ENCODE measurements around the gene PLEKHM1. TPM values are rescaled to one million over a fixed set of nuclear protein-coding genes. Genes with fewer than 3 reads are reported as not detected.

PLEKHM1 gene
- total RNA-seq, 4 donors from 2014 or later = 43.6 to 111 (median 47.6) TPM

DNA sequence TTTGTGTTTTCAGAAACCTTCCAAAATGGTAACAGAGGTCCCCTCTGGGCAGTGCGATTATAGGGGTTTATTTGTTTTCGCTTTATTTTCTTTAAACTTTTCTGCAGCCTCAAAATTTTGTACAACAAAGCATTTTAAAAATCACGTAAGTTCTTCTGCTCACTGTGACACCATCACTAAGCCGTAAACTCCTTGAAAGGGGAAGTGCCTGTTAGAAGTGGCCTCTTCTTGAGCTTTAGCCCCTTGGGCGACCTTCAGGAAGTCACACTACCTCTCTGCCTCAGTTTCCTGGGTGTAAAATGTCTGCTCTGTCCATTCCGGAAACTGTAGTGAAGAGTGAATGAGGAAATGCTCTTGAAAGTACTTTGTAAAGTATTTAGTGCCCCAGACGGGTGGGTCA is 84.4 kb downstream of the PLEKHM1 start:
- Histone ChIP-seq H3K4me3 (peak overlapping the region in 3 of 4 donors; percentile 5 to 22 (median 6)), H3K4me1 (peaks cover 38 to 65% (median 58%) of the 10 kb centered on the region in 4 donors), H3K9me3 (no peaks in the 10 kb centered on the region), H3K27ac (peak overlapping the region; percentile 83 to 89 (median 88)), H3K36me3 (peaks cover 0 to 23% (median 0%) of the 10 kb centered on the region in 4 donors), H3K27me3 (no peaks in the 10 kb centered on the region)
- no peak for DNase-seq
- TF ChIP-seq POLR2AphosphoS5 (IDR thresholded peaks at IDR 0.05) = no peak
- TF ChIP-seq POLR2A (IDR thresholded peaks at IDR 0.05) = no peak
- TF ChIP-seq, protein P1, sequence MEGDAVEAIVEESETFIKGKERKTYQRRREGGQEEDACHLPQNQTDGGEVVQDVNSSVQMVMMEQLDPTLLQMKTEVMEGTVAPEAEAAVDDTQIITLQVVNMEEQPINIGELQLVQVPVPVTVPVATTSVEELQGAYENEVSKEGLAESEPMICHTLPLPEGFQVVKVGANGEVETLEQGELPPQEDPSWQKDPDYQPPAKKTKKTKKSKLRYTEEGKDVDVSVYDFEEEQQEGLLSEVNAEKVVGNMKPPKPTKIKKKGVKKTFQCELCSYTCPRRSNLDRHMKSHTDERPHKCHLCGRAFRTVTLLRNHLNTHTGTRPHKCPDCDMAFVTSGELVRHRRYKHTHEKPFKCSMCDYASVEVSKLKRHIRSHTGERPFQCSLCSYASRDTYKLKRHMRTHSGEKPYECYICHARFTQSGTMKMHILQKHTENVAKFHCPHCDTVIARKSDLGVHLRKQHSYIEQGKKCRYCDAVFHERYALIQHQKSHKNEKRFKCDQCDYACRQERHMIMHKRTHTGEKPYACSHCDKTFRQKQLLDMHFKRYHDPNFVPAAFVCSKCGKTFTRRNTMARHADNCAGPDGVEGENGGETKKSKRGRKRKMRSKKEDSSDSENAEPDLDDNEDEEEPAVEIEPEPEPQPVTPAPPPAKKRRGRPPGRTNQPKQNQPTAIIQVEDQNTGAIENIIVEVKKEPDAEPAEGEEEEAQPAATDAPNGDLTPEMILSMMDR (IDR thresholded peaks at IDR 0.05) = no peak
- TF ChIP-seq EP300 (IDR thresholded peaks at IDR 0.05; ENCODE audit: low read depth) = no peak
- intact Hi-C loops (cut with DNase I; ENCODE audit: low total_unique reads) = no loop called here
- in situ Hi-C loops (cut with MboI; ENCODE audit: low pct_ligation_motif_present in 1 of 4, low pct_unique_long_range_greater_than_20kb in 1 of 4, low sequenced_read_pairs in 3 of 4) = no loop called here
- WGBS, 2 donors (ENCODE audit: low coverage in 1 of 2) = 54 to 57% methylated on average over 6 to 7 of the region's 7 CpGs

- TF ChIP-seq POLR2AphosphoS5 (IDR thresholded peaks at IDR 0.05) (peak in 2 of 3 donors; percentile 60 to 69), EP300 (IDR thresholded peaks at IDR 0.05; ENCODE audit: low read depth) (no peak), POLR2A (IDR thresholded peaks at IDR 0.05) (peak; percentile 62)
- Histone ChIP-seq H3K27me3 (no peaks in the 10 kb centered on the region), H3K4me1 (peaks cover 32 to 58% (median 52%) of the 10 kb centered on the region in 4 donors), H3K27ac (peak overlapping the region; percentile 83 to 89 (median 88)), H3K9me3 (no peaks in the 10 kb centered on the region), H3K36me3 (peaks cover 0 to 29% (median under 1%) of the 10 kb centered on the region in 4 donors), H3K4me3 (peak overlapping the region in 3 of 4 donors; percentile 5 to 22 (median 6))
- WGBS, 2 donors (ENCODE audit: low coverage in 1 of 2) = 35% methylated on average over 48 of the region's 48 CpGs; no CpG with 5 or more reads in 1 of the 2 donors
- in situ Hi-C loops (cut with MboI; ENCODE audit: low pct_ligation_motif_present in 1 of 4, low pct_unique_long_range_greater_than_20kb in 1 of 4, low sequenced_read_pairs in 3 of 4) (no loop called here), intact Hi-C loops (cut with DNase I; ENCODE audit: low total_unique reads) (no loop called here)
- peak; percentile 89 for DNase-seq
These were observed 85.1 kb downstream of the PLEKHM1 start for GRCh38 chr17:45405250-45406086.

- no peaks in the 10 kb centered on the region for H3K9me3 ChIP-seq
- TF ChIP-seq POLR2A (IDR thresholded peaks at IDR 0.05) = no peak
- peak in 1 of 3 donors; percentile 16 for TF ChIP-seq POLR2AphosphoS5 (IDR thresholded peaks at IDR 0.05)
- no peaks in the 10 kb centered on the region for H3K27me3 ChIP-seq
- no peak overlapping the region for H3K4me3 ChIP-seq
- intact Hi-C loops (cut with DNase I; ENCODE audit: low total_unique reads) (no loop called here), in situ Hi-C loops (cut with MboI; ENCODE audit: low pct_ligation_motif_present in 1 of 4, low pct_unique_long_range_greater_than_20kb in 1 of 4, low sequenced_read_pairs in 3 of 4) (no loop called here)
- H3K4me1 ChIP-seq = peaks cover 28 to 52% (median 46%) of the 10 kb centered on the region in 4 donors
- H3K27ac ChIP-seq = peak overlapping the region; percentile 56 to 89 (median 88)
- no peak for DNase-seq
- peaks cover 0 to 33% (median 3%) of the 10 kb centered on the region in 4 donors for H3K36me3 ChIP-seq
- 71% methylated on average over 14 of the region's 14 CpGs; no CpG with 5 or more reads in 1 of the 2 donors for WGBS, 2 donors (ENCODE audit: low coverage in 1 of 2)
These were observed 85.7 kb downstream of the PLEKHM1 start for GRCh38 chr17:45404870-45405249.

GRCh38 chr17:45403906-45404490 is 86.5 kb downstream of the PLEKHM1 start:
- H3K4me3 ChIP-seq = no peak overlapping the region
- in situ Hi-C loops (cut with MboI; ENCODE audit: low pct_ligation_motif_present in 1 of 4, low pct_unique_long_range_greater_than_20kb in 1 of 4, low sequenced_read_pairs in 3 of 4) = no loop called here
- no peak overlapping the region for H3K27ac ChIP-seq
- H3K9me3 ChIP-seq = no peaks in the 10 kb centered on the region
- DNase-seq = no peak
- H3K27me3 ChIP-seq = no peaks in the 10 kb centered on the region
- intact Hi-C loops (cut with DNase I; ENCODE audit: low total_unique reads) = no loop called here
- H3K4me1 ChIP-seq = peaks cover 20 to 44% (median 37%) of the 10 kb centered on the region in 4 donors
- 92% methylated on average over 10 of the region's 10 CpGs; no CpG with 5 or more reads in 1 of the 2 donors for WGBS, 2 donors (ENCODE audit: low coverage in 1 of 2)
- H3K36me3 ChIP-seq = peaks cover 0 to 33% (median 6%) of the 10 kb centered on the region in 4 donors
- TF ChIP-seq POLR2AphosphoS5 (IDR thresholded peaks at IDR 0.05) (no peak), POLR2A (IDR thresholded peaks at IDR 0.05) (no peak), EP300 (IDR thresholded peaks at IDR 0.05; ENCODE audit: low read depth) (no peak)
- TF ChIP-seq, protein P1 (IDR thresholded peaks at IDR 0.05) = no peak

GRCh38 chr17:45402916-45403315 is 87.6 kb downstream of the PLEKHM1 start:
- Histone ChIP-seq H3K4me3 (no peak overlapping the region), H3K27me3 (no peaks in the 10 kb centered on the region), H3K4me1 (peaks cover 14 to 33% (median 26%) of the 10 kb centered on the region in 4 donors), H3K36me3 (peaks cover 0 to 37% (median 8%) of the 10 kb centered on the region in 4 donors), H3K27ac (no peak overlapping the region), H3K9me3 (no peaks in the 10 kb centered on the region)
- TF ChIP-seq, protein P1 (IDR thresholded peaks at IDR 0.05) = no peak
- TF ChIP-seq POLR2AphosphoS5 (IDR thresholded peaks at IDR 0.05) (no peak), EP300 (IDR thresholded peaks at IDR 0.05; ENCODE audit: low read depth) (no peak)
- DNase-seq = no peak
- in situ Hi-C loops (cut with MboI; ENCODE audit: low pct_ligation_motif_present in 1 of 4, low pct_unique_long_range_greater_than_20kb in 1 of 4, low sequenced_read_pairs in 3 of 4) = no loop called here
- intact Hi-C loops (cut with DNase I; ENCODE audit: low total_unique reads) = no loop called here
- 67% methylated on average over 1 of the region's 1 CpG; no CpG with 5 or more reads in 1 of the 2 donors for WGBS, 2 donors (ENCODE audit: low coverage in 1 of 2)
